ENCODE results near the gene ERCC2. TPM values are rescaled to one million over a fixed set of nuclear protein-coding genes. Genes with fewer than 3 reads are reported as not detected.

The ERCC2 gene
- total RNA-seq, 1 experiment from 2014 or later = 58.9 TPM

- TSS peak; percentile 29 for BruUV-seq (replicated peaks)
- Histone ChIP-seq H3K79me2 (ENCODE audit: insufficient read depth, low read length) (peaks cover 66% of the 10 kb centered on the region), H3K27ac (ENCODE audit: low read depth, low read length) (peak overlapping the region; percentile 87), H3K9ac (ENCODE audit: low read length) (peak overlapping the region; percentile 79), H4K20me1 (ENCODE audit: insufficient read depth) (no peaks in the 10 kb centered on the region), H3K9me3 (ENCODE audit: control insufficient read depth in 1 of 2, insufficient read depth in 1 of 2, low read depth in 1 of 2, low read length in 2 of 2) (no peaks in the 10 kb centered on the region), H3K4me3 (replicated peaks in 1 of 2; ENCODE audit: low read depth in 1 of 2, low read length in 2 of 2) (peak overlapping the region; percentile 83 to 99), H3K36me3 (ENCODE audit: control insufficient read depth in 1 of 2, insufficient read depth in 2 of 2, low read length in 2 of 2) (peaks cover 0 to 6% of the 10 kb centered on the region in 2 experiments; a peak in 1 of 4 replicates), H3K27me3 (ENCODE audit: insufficient read depth, low read length) (no peaks in the 10 kb centered on the region), H3K4me1 (ENCODE audit: control insufficient read depth in 1 of 2, insufficient read depth in 2 of 2, low read length in 2 of 2) (peaks cover 27 to 54% of the 10 kb centered on the region in 2 experiments), H3K9me2 (ENCODE audit: insufficient read depth) (no peaks in the 10 kb centered on the region), H3K4me2 (ENCODE audit: low read length) (peak overlapping the region; percentile 78), H2AFZ (ENCODE audit: low read depth, low read length, poor library complexity, severe bottlenecking) (no peak overlapping the region)
- POLR2A ChIA-PET = interaction anchor here (0.8 to 3.1 kb wide), 6 partner anchors 9 to 76 kb away, joined by 3 to 16 read pairs (median 5); partner anchors contain the start of gene FOSB
- TF ChIP-seq CTCF (IDR thresholded peaks at IDR 0.05 in 2 of 3, conservative IDR thresholded peaks at IDR 0.05 in 1 of 3; ENCODE audit: borderline replicate concordance in 1 of 3, insufficient read depth in 1 of 3, low read depth in 2 of 3, low read length in 2 of 3) (peak in 2 of 3 experiments; percentile 82 to 93; a peak in 5 of 6 replicates), YY1 (IDR thresholded peaks at IDR 0.05; ENCODE audit: extremely low read depth, insufficient replicate concordance, low read depth, low read length) (peak; percentile 40), RAD21 (IDR thresholded peaks at IDR 0.05; ENCODE audit: low read depth) (peak; percentile 49), ATF3 (IDR thresholded peaks at IDR 0.05) (no peak), ZFX (IDR thresholded peaks at IDR 0.05) (peak; percentile 55; the same call in 1 of the 2 replicates), SP1 (IDR thresholded peaks at IDR 0.05; ENCODE audit: low read depth) (no peak; the same call in 1 of the 2 replicates), TCF7L2 (IDR thresholded peaks at IDR 0.05; ENCODE audit: borderline replicate concordance, extremely low read depth, insufficient read depth, insufficient read length) (peak; percentile 9), MAX (IDR thresholded peaks at IDR 0.05) (0 out of 2 replicates have a peak, but pooled peaks have one; percentile 60), EGR1 (IDR thresholded peaks at IDR 0.05; ENCODE audit: low read depth) (peak; percentile 66), POLR2AphosphoS5 (IDR thresholded peaks at IDR 0.05; ENCODE audit: low read depth, low read length) (peak; percentile 49), CBX3 (IDR thresholded peaks at IDR 0.05; ENCODE audit: low read depth) (0 out of 2 replicates have a peak, but pooled peaks have one; percentile 13), CEBPB (IDR thresholded peaks at IDR 0.05; ENCODE audit: low read depth) (no peak)
- DNase-seq (ENCODE audit: low read depth, low spot score) (no peak), ATAC-seq (peak; percentile 46)
- intact Hi-C loops (cut with micrococcal nuclease) = no loop called here
- RAD21 ChIA-PET (ENCODE audit: low non-redundant PET in 1 of 2, low total read pairs in 2 of 2, uncharacterized antibody in 2 of 2, unreplicated experiment in 2 of 2) = interaction anchor here (0.7 to 2.1 kb wide), 4 partner anchors 76 to 240 kb away, joined by 3 to 7 read pairs (median 4); no protein-coding TSS in a partner anchor
- CTCF ChIA-PET = interaction anchor here (0.6 to 2.7 kb wide), 16 partner anchors 9 to 239 kb away, joined by 3 to 42 read pairs (median 5); partner anchors contain the start of genes BLOC1S3, ERCC1 and TRAPPC6A
Observed at GRCh38 chr19:45402298-45403061, 32.1 kb upstream of the ERCC2 start.
